Mucosa of descending colon (tissue), 3 donors: ENCODE data around the gene CD3G. TPM values are rescaled to one million over a fixed set of nuclear protein-coding genes. Genes with fewer than 3 reads are reported as not detected.
A peak's percentile ranks its signal among the peaks of the same experiment; 100 is the strongest.
"Not testable (repeated sequence)": the region's sequence is repeated elsewhere in the genome, so short reads cannot be mapped to it uniquely, and the experiment has no call there.

ENCODE experiments used
- ATAC-seq: fragments of 200-7000 bp; cut with Tn5 transposase; one replicate; pipeline ENCODE4 v1.9.1; 2020; ENCODE audit warnings: mild to moderate bottlenecking, moderate library complexity
- DNase-seq, 3 donors: peaks; one replicate each; pipeline ENCODE4 v3.0.0-alpha.2; 2020
- H3K36me3 ChIP-seq: fragments of 200-600 bp; one replicate; pipeline ENCODE4 v1.8.0; 2021; ENCODE audit warnings: low read depth, mild to moderate bottlenecking
- H3K4me1 ChIP-seq: fragments of 200-600 bp; one replicate; pipeline ENCODE4 v1.8.0; 2021; ENCODE audit warnings: low read depth, mild to moderate bottlenecking
- H3K4me3 ChIP-seq: fragments of 200-600 bp; one replicate; pipeline ENCODE4 v1.8.0; 2021; ENCODE audit warnings: mild to moderate bottlenecking
- H3K9me3 ChIP-seq: fragments of 200-600 bp; one replicate; pipeline ENCODE4 v1.8.0; 2021; ENCODE audit warnings: mild to moderate bottlenecking
- CTCF ChIP-seq: fragments of 200-600 bp; IDR thresholded peaks from one replicate; pipeline ENCODE4 v1.8.0; 2022; ENCODE audit warnings: antibody characterized with exemption, mild to moderate bottlenecking
- intact Hi-C, 2 donors: fragments of 100-400 bp; cut with DNase I in 1 of 2; cut with micrococcal nuclease in 1 of 2; formaldehyde crosslinking; loops; one replicate each; pipeline versions ENCODE4 v1.11.0 to v1.11.1; 2022; cut with DNase I, micrococcal nuclease
- total RNA-seq, 3 donors: library from RNA; stranded (reverse); fragmentation: NEBNext Ultra II Directional in 2 of 3; extraction: Animal tissue kit (Norgen Biotek cat#: 25700) in 2 of 3; gene quantifications; one replicate each; pipeline versions ENCODE4 v1.2.1 to v1.2.4, GENCODE V29; 2021 to 2023
- donor health status: DM: no; HTN: no; CAD: no; lungs with moderate emphysema.
- donor health status: DM: no; HTN: no; CAD: no.
- donor health status: DM: no; HTN: yes; CAD: no.

Gene CD3G
- total RNA-seq, 3 donors from 2014 or later = 2.8 to 5.1 (median 4.2) TPM

- no peak for TF ChIP-seq CTCF
- DNase-seq = no peak
- Histone ChIP-seq H3K36me3 (no peaks in the 10 kb centered on the region), H3K4me1 (no peaks in the 10 kb centered on the region), H3K4me3 (no peak within 1 kb of the TSS), H3K9me3 (no peaks in the 10 kb centered on the region)
- intact Hi-C loops = no loop called here
- peak; percentile 68 for ATAC-seq
Measured at GRCh38 chr11:118304568-118305248, 39.4 kb upstream of the CD3G start, which contains the start of gene CD3E. TSS of gene CD3E (plus strand) at chr11:118304730. CDS start at chr11:118304953, 223 bp downstream.

- DNase-seq (no peak), ATAC-seq (peak; percentile 51)
- no peak for TF ChIP-seq CTCF
- H3K4me3 ChIP-seq = no peak overlapping the region
- intact Hi-C loops = no loop called here
- H3K36me3 ChIP-seq = no peaks in the 10 kb centered on the region
- H3K9me3 ChIP-seq = no peaks in the 10 kb centered on the region
- peaks cover 4% of the 10 kb centered on the region for H3K4me1 ChIP-seq
Measured at GRCh38 chr11:118305726-118306125, 38.4 kb upstream of the CD3G start.

GRCh38 chr11:118306556-118306955, 37.6 kb upstream of the CD3G start:
- intact Hi-C loops = no loop called here
- H3K36me3 ChIP-seq = no peaks in the 10 kb centered on the region
- ATAC-seq = no peak
- H3K4me1 ChIP-seq = peaks cover 8% of the 10 kb centered on the region
- H3K9me3 ChIP-seq = no peaks in the 10 kb centered on the region
- no peak overlapping the region for H3K4me3 ChIP-seq
- DNase-seq = no peak
- TF ChIP-seq CTCF = no peak

- DNase-seq, H3K4me1 ChIP-seq, intact Hi-C loops: not testable (repeated sequence)
Measured at GRCh38 chr11:118308995-118309528, 35.1 kb upstream of the CD3G start.

GRCh38 chr11:118310271-118310670, 33.9 kb upstream of the CD3G start:
- no peak for TF ChIP-seq CTCF
- intact Hi-C loops = no loop called here

More at GRCh38 chr11:118308995-118309528, 35.1 kb upstream of the CD3G start:
- ATAC-seq, H3K4me3 ChIP-seq, H3K36me3 ChIP-seq, H3K9me3 ChIP-seq: not testable (repeated sequence)

GRCh38 chr11:118310781-118311485, 33.2 kb upstream of the CD3G start:
- DNase-seq (no peak), ATAC-seq (peak; percentile 69)
- Histone ChIP-seq H3K9me3 (no peaks in the 10 kb centered on the region), H3K4me1 (peaks cover 25% of the 10 kb centered on the region), H3K36me3 (no peaks in the 10 kb centered on the region), H3K4me3 (no peak overlapping the region)
- intact Hi-C loops = no loop called here
- TF ChIP-seq CTCF = no peak

More at GRCh38 chr11:118310271-118310670, 33.9 kb upstream of the CD3G start:
- DNase-seq (no peak), ATAC-seq (no peak)
- Histone ChIP-seq H3K4me1 (peaks cover 19% of the 10 kb centered on the region), H3K9me3 (no peaks in the 10 kb centered on the region), H3K4me3 (no peak overlapping the region), H3K36me3 (no peaks in the 10 kb centered on the region)
